Activated CD4-positive, alpha-beta T cell treated with anti-CD3 and anti-CD28 coated beads for 1 hour (primary cell): ENCODE results near the gene UNC5C.

Source experiments
- DNase-seq: peaks from one replicate; pipeline ENCODE4 v3.0.0-alpha.2; 2020

The UNC5C gene

DNA sequence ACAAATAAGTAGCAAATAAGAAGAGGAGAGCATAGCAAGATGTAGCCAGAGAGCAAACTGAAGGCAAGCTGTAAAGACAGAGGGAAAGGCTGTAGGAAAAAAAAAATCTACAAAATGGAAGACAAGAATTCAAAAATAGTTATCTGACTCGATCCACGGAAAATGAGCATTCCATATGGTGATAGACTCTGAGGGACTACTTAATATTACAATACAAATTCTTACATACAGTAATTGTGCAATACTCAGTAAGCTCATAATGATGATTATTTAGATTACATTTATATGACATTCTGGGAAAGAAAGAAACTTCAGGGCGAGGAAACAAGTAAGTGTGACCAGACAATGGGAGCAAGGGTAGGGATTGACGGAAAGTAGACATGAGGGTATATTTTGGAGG lies 102.6 kb downstream of the UNC5C start:
- no peak for DNase-seq

DNA sequence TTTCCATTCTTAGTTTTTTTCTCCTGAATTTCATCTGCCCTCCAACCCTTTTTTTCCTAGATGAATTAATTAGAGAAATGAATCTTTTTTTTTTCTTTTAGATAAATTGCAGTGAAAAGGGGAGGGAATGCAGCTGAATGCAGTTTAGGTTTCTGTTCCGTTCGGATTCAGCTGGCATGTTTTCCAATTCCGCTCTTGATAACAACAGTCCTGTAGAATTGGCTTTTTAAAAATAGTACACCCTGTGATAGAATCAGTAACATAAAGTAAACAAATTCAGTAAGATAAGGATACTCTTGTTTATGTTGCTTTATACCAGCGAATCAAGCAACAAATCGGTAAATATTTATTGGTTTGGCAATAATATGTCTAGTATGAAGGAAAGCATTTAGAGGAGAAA lies 103.5 kb downstream of the UNC5C start:
- DNase-seq = no peak

DNA sequence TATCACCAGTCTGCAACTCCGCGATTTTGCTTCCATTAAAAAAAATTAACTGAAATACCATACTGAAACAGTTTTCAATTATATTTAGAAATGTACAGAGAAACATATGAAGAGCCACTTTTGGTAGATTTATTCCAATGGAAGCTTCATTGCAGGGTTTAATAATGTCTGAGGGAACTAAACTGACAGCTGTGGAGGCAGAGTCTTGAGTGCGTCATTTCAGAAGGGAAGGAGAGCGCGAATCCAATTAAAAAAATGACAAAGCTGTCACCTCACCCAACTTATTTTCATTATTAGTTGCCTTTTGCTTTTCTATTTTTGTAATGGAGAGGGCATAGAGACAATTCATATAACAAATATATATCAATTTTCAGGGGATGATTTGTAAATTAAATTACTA lies 104.0 kb downstream of the UNC5C start:
- no peak for DNase-seq

DNA sequence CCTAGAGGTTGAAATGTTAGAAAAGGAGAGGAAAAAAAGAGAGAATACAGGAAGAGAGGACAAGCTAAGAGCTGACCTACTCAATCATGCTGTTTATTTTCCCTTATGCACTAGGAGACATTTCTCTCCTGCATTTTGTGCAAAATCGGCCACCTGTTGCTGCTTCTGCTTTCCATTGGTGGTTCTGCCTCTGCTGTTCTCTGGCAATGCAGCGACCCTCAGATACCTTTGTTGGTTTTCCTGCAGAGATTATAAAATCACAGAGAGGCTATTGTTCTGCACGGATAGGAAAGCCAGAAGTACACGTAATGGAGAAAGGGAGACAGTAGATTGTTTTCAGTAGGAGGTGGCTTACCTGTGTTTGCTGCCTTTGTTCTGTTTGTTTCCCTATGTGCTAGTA lies 108.9 kb downstream of the UNC5C start:
- no peak for DNase-seq

DNA sequence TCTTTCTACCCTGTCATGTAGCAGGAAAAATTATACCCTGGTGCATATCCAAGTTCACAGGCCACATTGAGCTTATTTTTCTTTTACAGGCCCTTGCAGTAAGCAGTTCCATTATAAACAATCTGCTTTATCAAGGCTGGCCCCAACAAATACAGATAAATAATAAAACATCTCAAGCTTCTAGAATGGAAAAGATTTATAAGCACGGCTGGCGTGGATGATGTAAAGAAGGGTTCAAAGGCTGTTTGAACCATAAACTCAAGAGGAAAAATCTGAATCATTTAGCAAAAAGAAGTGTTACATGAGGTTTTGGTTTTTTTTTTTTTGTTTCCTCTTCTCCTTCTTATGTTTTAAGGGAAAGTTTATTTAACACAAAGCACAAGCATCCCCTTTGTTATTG lies 109.7 kb downstream of the UNC5C start:
- no peak for DNase-seq

DNA sequence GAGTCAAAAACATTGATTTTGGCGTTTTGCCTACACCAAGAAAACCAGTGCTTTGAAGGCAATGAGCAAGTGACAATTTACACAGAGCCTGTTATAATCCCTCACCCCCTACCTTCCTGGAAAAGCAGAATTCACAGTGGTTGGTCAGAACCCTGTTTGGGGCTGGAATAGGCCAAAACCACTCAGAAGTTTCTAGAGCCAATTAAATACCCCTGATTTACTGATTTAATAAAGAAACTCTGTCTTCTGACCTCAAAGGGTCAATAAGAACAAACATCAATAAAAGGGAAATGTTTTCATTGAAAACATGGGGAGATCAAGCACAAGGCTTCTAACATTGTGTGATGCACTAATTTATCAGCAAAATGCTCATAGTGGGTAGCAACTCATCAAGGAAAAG lies 116.3 kb downstream of the UNC5C start:
- no peak for DNase-seq

DNA sequence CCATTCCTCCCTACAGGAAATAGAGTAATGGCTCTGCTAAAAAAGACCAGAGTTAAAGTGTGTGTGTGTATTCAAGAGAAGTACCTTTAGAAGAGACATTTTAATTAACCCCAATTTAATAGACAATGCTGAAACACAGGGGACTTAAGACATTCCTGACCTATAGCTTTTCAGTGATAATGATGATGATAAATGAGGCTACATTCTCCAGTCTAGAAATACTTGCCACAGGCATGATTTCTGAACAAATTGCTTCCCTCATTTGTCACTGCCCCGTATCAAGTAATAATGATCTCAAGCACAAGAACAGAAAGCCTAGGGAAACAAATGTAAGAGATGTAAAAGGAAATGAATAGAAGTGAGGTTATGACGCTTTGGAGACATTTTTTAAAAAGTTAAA lies 117.1 kb downstream of the UNC5C start:
- DNase-seq = no peak

DNA sequence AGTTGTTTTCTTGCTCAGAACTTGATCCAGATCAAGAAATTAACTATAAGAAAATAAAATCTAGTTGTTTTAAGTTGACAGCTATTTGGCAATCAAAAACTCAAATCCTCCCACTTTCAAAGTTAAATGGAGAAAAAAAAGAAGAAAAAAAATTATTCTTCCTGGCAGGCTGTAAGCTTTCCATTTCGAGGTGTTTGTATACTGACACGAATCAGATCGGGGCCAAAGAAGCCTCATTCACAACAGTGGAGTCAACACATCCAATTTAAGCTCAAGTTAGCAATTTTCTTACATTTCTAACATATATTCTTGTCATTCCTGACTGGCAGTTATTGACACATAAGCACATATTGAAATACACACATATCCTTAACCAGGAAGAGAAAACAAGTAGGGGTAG lies 119.4 kb downstream of the UNC5C start:
- DNase-seq = no peak

DNA sequence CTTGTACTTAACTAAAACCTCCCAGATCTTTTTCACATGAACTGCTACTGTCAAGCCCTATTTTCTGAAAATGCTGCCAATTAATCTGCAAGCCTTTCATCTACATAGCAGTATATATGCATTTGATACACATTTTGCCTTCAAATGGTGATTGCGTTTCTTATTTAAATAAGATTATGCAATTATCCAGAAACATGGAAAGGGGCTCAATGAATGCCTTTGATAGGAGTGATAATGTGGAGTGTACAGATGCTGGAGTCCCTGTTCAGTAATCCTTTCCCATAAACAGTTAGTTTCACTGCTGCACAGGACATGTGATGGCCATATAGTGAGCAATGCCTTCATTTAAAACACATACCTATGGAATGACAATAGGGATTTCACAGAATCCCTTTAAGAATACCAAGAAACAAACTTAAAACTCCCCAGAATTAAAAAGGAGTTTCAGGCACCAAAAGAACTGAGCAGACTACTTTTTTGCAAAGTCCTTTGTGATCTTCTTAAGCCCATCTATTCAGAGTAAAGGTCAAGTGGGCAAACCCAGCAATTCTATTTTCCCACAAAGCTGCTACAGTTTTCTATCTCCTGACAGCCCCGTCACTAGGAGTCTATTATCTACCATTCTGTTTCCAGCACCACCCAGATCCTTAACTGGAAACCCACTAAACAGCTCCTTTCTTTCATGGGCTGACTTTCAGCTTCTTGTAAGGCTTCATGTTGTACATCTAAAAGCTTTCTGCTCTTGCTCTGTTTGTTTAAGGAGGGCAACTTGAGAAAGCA lies 120.3 kb downstream of the UNC5C start:
- no peak for DNase-seq

DNA sequence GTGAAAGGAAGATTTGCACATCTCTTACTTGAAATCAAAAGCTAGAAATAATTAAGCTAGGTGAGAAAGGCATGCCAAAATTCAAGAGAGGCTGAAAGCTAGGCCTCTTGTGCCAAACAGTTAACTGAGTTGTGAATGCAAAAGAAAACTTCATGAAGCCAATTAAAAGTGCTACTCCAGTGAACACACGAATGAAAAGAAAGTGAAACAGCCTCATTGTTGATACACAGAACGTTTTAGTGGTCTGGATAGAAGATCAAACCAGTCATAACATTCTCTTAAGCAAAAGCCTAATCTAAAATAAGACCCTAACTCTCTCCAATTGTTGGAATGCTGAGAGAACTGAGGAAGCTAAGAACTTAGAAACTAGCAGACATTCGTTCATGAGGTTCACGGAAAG lies 122.3 kb downstream of the UNC5C start:
- no peak for DNase-seq

DNA sequence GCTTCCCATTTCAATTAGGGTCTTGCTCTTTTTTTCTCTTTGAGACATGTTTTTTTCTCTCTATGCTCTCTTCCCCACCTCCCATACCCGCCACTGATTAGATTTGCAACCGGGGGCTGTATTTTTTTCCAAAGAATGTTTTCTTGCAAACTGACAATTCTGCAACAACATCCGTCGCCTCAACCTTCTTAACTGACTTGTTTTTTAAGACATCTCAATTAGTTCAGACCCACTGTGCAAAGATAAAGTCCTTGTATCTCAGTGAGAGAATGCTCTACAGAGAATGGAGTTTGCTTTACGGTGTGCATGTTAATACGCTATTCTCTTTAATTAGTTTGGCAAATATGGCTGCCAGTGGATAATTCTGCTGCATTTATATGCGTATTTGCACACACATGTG lies 126.3 kb downstream of the UNC5C start:
- no peak for DNase-seq

DNA sequence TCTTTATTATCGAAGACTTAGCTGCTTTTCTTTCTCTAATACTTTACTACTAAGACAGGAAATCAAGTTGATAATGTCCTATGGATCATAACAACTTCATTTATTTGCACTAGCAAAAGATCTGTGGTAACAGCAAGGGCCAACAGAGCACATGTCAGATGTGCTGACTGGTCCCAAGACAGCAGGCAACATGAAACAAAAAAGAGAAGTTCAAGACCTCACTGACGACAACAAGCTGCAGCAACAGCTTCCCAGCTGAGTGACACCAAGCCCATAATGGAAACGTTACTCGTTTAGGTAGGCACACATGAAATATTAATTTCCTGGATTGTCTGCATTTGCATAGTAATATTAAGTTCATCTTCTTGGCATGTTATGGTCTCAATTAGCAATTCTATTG lies 126.9 kb downstream of the UNC5C start:
- DNase-seq = no peak

DNA sequence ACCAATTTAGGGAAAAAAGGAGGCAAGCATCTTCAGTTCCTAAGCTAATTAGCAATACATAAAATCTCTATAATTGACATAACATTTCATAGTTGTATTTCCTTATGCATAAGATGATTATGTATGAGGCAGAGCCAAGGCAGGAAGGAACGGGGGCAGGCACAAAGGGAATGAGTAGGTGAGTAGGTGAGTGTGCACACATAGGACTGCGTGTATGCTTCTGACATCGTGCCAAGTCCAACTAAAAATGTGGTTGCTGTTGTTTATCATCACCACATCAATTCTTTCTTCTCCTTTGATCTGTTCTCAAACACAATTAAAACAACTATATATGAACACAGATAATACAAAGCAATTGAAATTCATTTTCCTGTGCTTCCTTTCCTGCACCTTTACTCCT lies 131.2 kb downstream of the UNC5C start:
- DNase-seq = no peak

DNA sequence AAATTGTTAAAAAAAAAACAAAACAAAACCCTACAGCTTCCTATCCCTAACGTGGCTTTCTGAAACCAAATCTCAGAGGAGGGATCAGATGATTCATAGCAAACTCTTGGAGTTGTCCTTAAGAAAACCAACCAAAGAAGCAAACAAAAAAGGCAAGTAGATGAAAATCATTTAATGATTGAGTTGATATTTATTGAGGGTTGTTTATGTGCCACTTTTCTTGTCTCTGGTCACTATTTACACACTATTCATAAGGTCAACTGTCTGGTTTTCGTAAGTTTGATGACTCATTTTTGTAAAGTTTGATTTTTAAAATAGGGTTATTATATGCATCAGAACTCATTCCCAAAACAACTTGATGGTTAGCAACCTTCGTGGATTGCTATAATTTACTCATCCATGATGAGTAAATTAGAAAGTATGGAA lies 133.4 kb downstream of the UNC5C start:
- no peak for DNase-seq

DNA sequence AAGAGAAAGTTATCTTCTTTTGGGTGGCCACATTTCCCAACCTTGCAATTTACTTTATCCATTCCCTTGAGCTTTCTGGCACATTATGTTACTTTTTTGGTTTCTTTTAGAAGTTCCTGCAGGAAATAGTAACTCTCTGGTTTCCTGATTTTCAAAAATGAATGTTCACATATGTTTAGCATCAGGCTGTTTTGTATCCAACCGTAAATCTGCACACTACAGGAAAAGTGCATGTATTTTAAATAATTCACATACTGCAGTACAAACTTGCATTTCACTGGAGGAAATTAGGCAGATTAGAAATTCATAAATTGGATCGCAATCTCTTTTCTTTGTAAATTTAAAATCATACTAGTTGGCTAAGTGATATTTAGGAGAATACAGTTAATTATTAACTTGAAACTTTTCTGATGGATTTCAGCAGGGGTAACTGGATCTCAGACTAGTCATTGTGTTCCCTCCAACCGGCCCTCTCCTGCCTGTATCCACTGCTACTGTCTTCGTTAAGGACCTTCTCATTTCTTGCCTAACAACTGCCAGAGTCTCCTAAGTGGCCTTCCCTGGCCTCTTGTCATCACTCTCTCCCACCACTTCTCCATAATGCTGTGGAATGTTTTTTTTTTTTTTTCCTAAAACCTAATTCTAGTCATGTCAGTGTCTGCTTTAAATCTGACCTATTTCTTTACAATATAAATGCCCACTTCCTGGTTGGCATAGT lies 137.2 kb downstream of the UNC5C start:
- no peak for DNase-seq

DNA sequence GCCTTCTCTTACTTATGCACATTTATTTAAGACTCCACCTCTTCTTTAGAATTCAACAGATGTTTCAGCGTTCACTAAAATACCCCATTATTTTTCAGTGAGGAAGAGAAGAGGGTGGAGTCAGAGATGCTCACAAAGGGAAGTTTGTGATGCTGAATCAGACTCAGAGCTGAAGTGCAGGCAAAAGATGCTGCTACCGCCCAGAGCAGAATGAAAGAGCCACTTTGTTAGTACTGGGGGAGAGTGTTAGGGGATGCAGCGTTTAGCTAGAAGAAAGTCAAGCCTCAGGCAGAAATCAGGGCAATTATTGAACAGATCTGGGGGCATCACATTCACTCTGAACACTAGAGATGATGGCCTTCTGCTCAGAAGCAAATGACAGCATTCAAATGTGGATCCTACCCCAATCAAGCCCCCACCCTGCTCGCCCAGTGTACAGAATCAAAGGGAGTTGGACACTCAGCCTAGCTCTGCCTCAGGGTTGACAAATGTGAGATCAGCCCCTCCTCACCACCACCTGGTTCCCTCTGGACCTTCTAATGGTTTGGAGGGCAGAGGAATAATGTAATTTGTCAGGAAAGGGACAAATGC lies 138.3 kb downstream of the UNC5C start:
- no peak for DNase-seq

DNA sequence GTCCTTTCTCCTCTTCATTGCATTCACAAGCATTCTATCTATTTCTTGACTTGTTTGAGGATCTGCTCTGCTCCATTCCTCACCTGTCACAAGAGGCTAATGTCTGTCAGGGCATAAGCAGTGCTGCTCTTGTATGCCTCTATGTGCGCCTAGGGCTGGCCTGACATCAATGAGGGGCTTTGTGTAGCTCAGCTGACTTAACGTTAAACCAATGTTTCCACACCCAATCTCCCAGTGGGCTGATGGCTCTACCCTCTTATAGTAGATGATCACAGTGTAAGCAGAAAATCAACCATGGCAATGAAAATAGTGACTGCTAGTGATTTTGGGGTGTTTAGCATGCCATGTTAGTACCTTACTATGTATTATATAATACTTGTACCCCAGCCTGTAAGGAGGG lies 139.0 kb downstream of the UNC5C start:
- DNase-seq = no peak

DNA sequence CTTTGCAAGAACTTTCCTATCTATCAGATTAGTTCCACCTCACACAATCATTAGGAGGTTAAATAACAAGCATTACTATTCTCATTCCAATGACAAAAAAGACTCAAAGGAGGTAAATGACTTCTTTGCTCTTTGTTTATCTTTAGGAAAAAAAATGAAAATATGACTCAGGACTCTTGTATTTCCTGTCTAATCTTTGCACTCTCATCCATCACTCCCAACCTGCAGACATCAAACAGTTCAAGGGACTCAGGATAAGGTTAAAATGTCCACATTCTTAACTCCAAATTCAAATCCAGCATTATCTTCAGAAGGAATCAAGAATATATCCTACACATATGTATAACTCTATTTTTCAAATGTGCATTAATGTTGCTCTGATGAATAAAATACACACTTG lies 139.6 kb downstream of the UNC5C start:
- no peak for DNase-seq

DNA sequence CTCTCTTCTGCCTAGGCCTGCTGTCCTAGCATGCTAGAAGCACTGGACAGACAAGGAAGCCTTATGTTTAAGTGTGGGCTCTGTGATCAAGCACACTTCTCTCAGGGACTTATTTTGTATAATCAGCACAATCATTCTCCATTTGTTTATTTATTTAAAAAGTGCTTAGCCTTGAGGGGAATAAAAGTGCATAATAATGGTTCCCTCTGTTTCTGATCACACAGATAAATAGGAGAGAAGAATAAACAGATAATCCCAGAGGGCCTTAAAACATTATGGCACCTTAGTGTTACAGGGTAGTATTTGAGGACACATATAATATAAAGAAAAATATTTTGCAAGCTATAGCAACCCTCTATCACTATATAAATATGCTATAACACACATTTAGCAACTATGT lies 146.5 kb downstream of the UNC5C start:
- DNase-seq = no peak

DNA sequence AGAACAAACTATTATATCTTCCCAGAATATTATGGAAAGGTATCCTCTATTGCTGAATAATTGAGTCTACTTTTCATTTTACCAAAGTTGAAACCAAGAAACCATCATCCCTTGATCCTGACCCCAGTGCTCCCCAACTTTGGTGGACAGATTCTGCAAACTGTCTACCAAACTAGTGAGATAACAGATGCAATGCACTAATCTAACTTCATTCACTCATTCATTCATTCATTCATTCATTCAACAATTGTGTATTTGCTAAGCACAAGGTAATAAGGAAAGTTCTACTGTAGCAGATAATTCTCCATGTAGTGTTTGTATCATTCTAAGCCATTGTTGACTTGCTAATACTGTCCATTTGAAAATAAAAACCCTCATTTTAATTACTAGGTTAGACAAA lies 150.6 kb downstream of the UNC5C start:
- DNase-seq = no peak

DNA sequence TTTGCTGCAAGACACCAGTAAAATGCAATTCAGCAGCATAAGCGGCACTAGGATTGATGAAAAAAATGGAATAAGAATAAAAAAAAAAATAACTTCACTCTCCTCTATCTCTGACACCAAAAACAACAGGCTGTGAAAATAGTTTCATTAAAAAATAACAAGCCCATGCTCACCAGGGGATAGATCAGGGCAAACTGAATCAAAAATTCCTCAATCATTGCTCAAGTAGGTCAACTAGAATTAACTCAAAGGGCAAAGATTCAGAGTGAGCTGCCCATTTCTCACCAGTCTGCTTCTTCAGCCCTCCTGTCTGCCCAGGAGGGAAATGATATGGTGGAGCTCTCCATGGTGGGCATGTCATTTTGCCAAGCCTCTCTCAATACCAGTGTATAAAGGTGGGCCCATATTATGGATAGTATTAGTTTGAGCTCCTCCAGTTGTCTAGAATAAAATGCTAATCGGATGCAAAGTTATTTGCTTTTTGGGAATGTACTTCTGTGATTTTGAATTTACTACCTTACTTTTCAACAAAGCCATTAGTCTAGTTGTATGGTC lies 153.9 kb downstream of the UNC5C start:
- DNase-seq = no peak

DNA sequence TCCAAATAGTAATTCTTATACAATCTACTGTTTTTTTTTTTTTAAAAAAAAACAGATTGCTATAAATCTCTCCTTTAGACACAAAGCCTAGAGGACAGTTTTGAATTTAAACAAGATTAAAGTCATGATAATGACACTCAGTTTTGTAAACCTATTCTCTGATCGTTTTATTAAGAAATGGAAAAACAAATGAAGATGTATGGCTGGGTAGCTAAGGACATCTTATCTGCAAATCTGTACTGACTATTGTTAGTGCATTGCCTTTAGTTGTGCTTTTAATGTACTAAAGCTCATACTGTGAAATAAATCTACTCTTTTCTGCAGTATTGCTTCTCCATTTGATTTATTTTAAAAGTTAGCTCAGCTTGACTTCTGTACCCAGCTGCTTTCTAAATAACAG lies 155.0 kb downstream of the UNC5C start:
- no peak for DNase-seq

DNA sequence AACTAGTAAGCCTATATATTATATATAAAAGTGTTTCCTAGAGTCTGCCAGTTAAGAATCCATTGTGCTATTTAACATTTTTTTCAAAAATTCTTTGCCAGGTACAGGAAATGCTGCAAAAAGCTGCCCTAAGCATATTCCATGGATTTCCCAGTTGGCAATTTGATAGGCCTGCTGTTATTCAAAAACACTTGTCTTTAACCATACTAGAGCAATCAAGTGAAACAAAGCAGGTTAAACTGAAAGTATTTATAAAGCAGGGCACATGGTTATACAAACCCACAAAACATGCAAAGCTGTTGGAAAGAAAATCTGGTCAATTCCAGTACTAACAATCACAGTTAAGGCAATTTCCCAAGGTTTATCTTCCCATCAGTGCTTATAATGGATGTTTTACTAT lies 159.9 kb downstream of the UNC5C start:
- no peak for DNase-seq

DNA sequence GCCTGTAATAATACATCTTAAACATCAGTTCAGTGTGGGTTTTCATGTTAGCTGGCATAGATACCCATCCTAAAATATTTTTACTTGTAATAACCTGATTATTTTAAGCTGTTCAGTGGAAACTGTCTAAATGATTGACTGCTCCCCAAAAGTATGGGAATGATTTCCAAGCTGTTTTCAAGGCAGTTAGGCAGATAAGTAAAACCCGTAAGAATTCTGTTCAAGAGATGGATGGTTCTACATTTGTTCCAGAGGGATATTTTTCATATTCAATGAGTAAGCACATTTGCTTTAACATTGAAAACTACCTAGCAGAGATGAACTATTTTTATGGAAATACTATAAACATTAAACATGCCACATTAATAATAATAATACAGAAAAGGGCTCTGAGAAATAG lies 161.1 kb downstream of the UNC5C start:
- DNase-seq = no peak
